Neuronal stem cell (in vitro differentiated cells): ENCODE measurements around the gene YRDC.

ENCODE experiments used
- DNase-seq: peaks from one replicate; pipeline ENCODE4 v3.0.0-alpha.2; 2013; ENCODE audit warnings: low spot score
- H2AFZ ChIP-seq: one replicate; pipeline ENCODE4 v1.6.1; 2013; ENCODE audit warnings: mild to moderate bottlenecking, low read length, inconsistent platforms
- H2AK5ac ChIP-seq: 2 replicates; pipeline ENCODE4 v1.6.1; 2013; ENCODE audit warnings: low read depth, mild to moderate bottlenecking, inconsistent platforms, low read length, moderate library complexity, mixed read lengths
- H2BK120ac ChIP-seq: 2 replicates; pipeline ENCODE4 v1.6.1; 2013; ENCODE audit warnings: low read depth, mild to moderate bottlenecking, inconsistent platforms, low read length, moderate library complexity, mixed read lengths
- H2BK12ac ChIP-seq: one replicate; pipeline ENCODE4 v1.6.1; 2013; ENCODE audit warnings: low read length, inconsistent platforms
- H2BK15ac ChIP-seq: 2 replicates; pipeline ENCODE4 v1.6.1; 2013; ENCODE audit warnings: mild to moderate bottlenecking, low read length, inconsistent platforms, mixed read lengths
- H2BK5ac ChIP-seq: one replicate; pipeline ENCODE4 v1.6.1; 2013; ENCODE audit warnings: inconsistent platforms, mild to moderate bottlenecking, low read length, moderate library complexity
- H3K14ac ChIP-seq: one replicate; pipeline ENCODE4 v1.6.1; 2013; ENCODE audit warnings: low read length, inconsistent platforms
- H3K18ac ChIP-seq: 2 replicates; pipeline ENCODE4 v1.6.1; 2013; ENCODE audit warnings: low read length, inconsistent platforms
- H3K23ac ChIP-seq: 2 replicates; pipeline ENCODE4 v1.6.1; 2013; ENCODE audit warnings: low read depth, mild to moderate bottlenecking, mixed read lengths, low read length, inconsistent platforms; ENCODE audit not compliant: poor library complexity
- H3K27ac ChIP-seq: replicated peaks from 3 replicates; pipeline ENCODE4 v1.5.1; 2013; ENCODE audit warnings: low read length, inconsistent platforms
- H3K27me3 ChIP-seq, 3 experiments: 2 replicates each; pipeline ENCODE4 v1.6.1; 2013; ENCODE audit warnings: low read length in 3 of 3, mild to moderate bottlenecking in 2 of 3, inconsistent platforms in 1 of 3, low read depth in 1 of 3, mixed read lengths in 1 of 3, moderate library complexity in 1 of 3; ENCODE audit not compliant: control insufficient read depth in 3 of 3, insufficient read depth in 3 of 3
- H3K36me3 ChIP-seq, 2 donors: replicated peaks in 1 of 2; 2 replicates each; pipeline ENCODE4 v1.6.1; 2013; ENCODE audit warnings: low read length in 2 of 2; ENCODE audit not compliant: control insufficient read depth in 2 of 2, insufficient read depth in 2 of 2
- H3K4ac ChIP-seq: 2 replicates; pipeline ENCODE4 v1.6.1; 2013; ENCODE audit warnings: inconsistent platforms, mild to moderate bottlenecking, low read length, moderate library complexity
- H3K4me1 ChIP-seq, 2 donors: 1 replicate in 1 of 2; 2 replicates in 1 of 2; pipeline ENCODE4 v1.6.1; 2013; ENCODE audit warnings: low read length in 2 of 2, low read depth in 1 of 2; ENCODE audit not compliant: control insufficient read depth in 2 of 2, insufficient read depth in 1 of 2
- H3K4me2 ChIP-seq: one replicate; pipeline ENCODE4 v1.6.1; 2013; ENCODE audit warnings: mild to moderate bottlenecking, low read length, inconsistent platforms; ENCODE audit not compliant: insufficient read depth, poor library complexity, severe bottlenecking
- H3K4me3 ChIP-seq, 2 donors: 2 replicates each; pipeline ENCODE4 v1.5.1; 2013; ENCODE audit warnings: low read length in 2 of 2, mild to moderate bottlenecking in 2 of 2, inconsistent platforms in 1 of 2, moderate library complexity in 1 of 2
- H3K79me1 ChIP-seq: one replicate; pipeline ENCODE4 v1.6.1; 2013; ENCODE audit warnings: low read depth, mild to moderate bottlenecking, inconsistent platforms, low read length, moderate library complexity
- H3K9ac ChIP-seq: one replicate; pipeline ENCODE4 v1.6.1; 2013; ENCODE audit warnings: mild to moderate bottlenecking, low read depth, low read length, inconsistent platforms; ENCODE audit not compliant: poor library complexity
- H3K9me3 ChIP-seq, 2 donors: replicated peaks in 1 of 2; 2 replicates each; pipeline versions ENCODE3 to v1.6.1; 2013; ENCODE audit warnings: low read length in 2 of 2, mild to moderate bottlenecking in 2 of 2, inconsistent platforms in 1 of 2, low read depth in 1 of 2, mixed read lengths in 1 of 2, moderate library complexity in 1 of 2; ENCODE audit not compliant: control insufficient read depth in 2 of 2, insufficient read depth in 1 of 2
- H4K8ac ChIP-seq: one replicate; pipeline ENCODE4 v1.6.1; 2013; ENCODE audit warnings: low read depth, mild to moderate bottlenecking, inconsistent platforms, low read length, moderate library complexity
- H4K91ac ChIP-seq: one replicate; pipeline ENCODE4 v1.6.1; 2013; ENCODE audit warnings: low read length, low read depth, mild to moderate bottlenecking, inconsistent platforms; ENCODE audit not compliant: poor library complexity
- WGBS, 2 donors: extraction: QIAGEN DNeasy Blood & Tissue Kit; methylation state at CpG; one replicate each; pipeline ENCODE4 v1.1.7; 2013; ENCODE audit warnings: missing lambda C conversion rate in 2 of 2, mixed read lengths in 1 of 2; ENCODE audit not compliant: insufficient read length in 2 of 2, insufficient replicate concordance in 1 of 2; ENCODE audit errors: extremely low coverage in 2 of 2; 5-methylcytosine and 5-hydroxymethylcytosine counted together

YRDC gene

DNA sequence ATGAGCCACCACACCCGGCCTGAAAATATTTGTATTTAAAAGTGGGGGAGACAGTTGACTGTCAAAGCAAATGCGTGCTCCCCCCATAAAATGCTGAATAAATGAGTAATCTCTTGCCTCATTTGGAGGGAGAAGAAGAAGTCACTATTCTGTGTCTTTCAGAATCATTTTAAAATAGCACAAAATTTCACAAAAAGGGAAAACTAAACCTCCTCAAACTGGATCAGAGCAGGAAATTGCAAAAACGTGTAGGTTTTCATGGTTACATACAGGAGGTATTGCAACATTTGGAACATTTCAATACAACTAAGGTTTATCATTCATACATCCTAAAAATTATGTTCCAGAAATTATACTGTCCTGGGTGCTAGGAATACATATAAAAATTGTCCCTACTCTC lies 37.8 kb upstream of the YRDC start:
- H2AFZ ChIP-seq = no peak overlapping the region
- WGBS, 2 donors = no CpG with 5 or more reads among the region's 3 CpGs

DNA sequence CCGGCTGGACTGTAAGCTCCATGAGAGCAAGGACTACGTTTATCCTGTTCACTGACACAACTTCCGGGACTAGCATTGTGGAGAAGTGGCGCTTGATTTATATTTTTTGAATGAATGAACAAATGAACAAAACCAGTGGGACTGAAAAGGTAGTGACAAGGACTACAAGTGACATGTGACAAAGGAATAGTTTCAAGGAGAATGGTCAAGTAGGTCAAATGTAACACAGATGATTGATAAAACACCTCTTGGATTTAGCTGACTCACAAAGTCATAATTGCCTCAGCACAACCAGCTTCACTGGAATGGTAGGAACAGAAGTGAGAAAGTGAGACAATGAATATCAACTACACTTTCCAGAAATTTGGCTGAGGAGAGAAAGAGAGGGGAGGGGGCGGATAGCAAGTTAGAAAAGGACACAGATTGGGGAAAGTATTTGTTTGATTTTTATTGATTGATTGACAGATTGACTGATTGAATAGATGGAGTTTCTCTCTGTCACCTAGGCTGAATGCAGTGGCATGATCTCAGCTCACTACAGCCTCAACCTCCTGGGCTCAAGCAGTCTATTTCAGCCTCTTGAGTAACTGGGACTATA lies 37.1 kb upstream of the YRDC start:
- H3K27me3 ChIP-seq = no peaks in the 10 kb centered on the region
- H2AFZ ChIP-seq = no peak overlapping the region
- H3K9ac ChIP-seq = no peak overlapping the region
- no peak overlapping the region for H3K18ac ChIP-seq
- H3K4me3 ChIP-seq = no peak overlapping the region
- H2BK12ac ChIP-seq = no peak overlapping the region
- peaks cover 2% of the 10 kb centered on the region for H3K79me1 ChIP-seq
- no peak overlapping the region for H3K4me2 ChIP-seq
- H2AK5ac ChIP-seq = no peak overlapping the region
- no peak overlapping the region for H3K14ac ChIP-seq
- no peak for DNase-seq
- peaks cover 0 to 47% of the 10 kb centered on the region in 2 donors for H3K36me3 ChIP-seq
- H4K8ac ChIP-seq = no peak overlapping the region
- H2BK120ac ChIP-seq = no peak overlapping the region
- H3K4me1 ChIP-seq = no peaks in the 10 kb centered on the region
- no peak overlapping the region for H2BK15ac ChIP-seq
- H3K27ac ChIP-seq = no peak overlapping the region
- H3K23ac ChIP-seq = no peak overlapping the region
- WGBS, 2 donors = no CpG with 5 or more reads among the region's 5 CpGs
- H3K4ac ChIP-seq = no peak overlapping the region
- H4K91ac ChIP-seq = no peak overlapping the region
- no peak overlapping the region for H2BK5ac ChIP-seq
- no peaks in the 10 kb centered on the region for H3K9me3 ChIP-seq

More for the DNA sequence above, 37.8 kb upstream of the YRDC start:
- Histone ChIP-seq H2BK15ac (no peak overlapping the region), H3K4me1 (no peaks in the 10 kb centered on the region), H3K79me1 (peaks cover 2% of the 10 kb centered on the region), H2BK120ac (no peak overlapping the region), H3K4me3 (no peak overlapping the region), H2BK5ac (no peak overlapping the region), H3K4ac (no peak overlapping the region), H3K18ac (no peak overlapping the region), H3K9ac (no peak overlapping the region), H4K8ac (no peak overlapping the region), H3K36me3 (peaks cover 0 to 47% of the 10 kb centered on the region in 2 donors), H3K27ac (no peak overlapping the region), H3K9me3 (no peaks in the 10 kb centered on the region), H2BK12ac (no peak overlapping the region), H3K14ac (no peak overlapping the region), H4K91ac (no peak overlapping the region), H3K27me3 (no peaks in the 10 kb centered on the region), H3K23ac (no peak overlapping the region), H2AK5ac (no peak overlapping the region), H3K4me2 (no peak overlapping the region)
- no peak for DNase-seq

DNA sequence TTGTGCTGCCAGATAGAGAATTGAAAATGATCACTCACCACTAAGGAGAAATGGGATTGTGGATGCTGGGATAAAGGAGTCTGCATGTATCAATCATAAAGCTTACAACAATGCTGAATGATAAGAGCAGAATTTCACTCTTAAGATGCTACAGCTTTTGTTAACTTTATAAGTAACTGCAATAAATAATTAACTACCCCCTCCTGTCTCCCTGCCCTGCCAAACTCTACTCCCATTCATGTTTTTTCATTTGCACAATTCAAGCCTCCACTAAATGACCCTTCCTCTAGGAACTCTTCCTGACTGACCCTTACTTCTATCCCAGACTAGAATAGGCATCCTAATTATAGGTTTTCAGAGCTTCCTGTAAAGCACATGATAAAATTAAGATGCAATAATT lies 36.5 kb upstream of the YRDC start:
- Histone ChIP-seq H3K4me2 (no peak overlapping the region), H3K14ac (no peak overlapping the region), H3K27ac (no peak overlapping the region), H3K27me3 (no peaks in the 10 kb centered on the region), H4K8ac (no peak overlapping the region), H3K4ac (no peak overlapping the region), H2AK5ac (no peak overlapping the region), H2BK15ac (no peak overlapping the region), H3K9ac (no peak overlapping the region), H3K23ac (no peak overlapping the region), H2BK120ac (no peak overlapping the region), H2BK12ac (no peak overlapping the region), H3K36me3 (peaks cover 4 to 49% of the 10 kb centered on the region in 2 donors), H2BK5ac (no peak overlapping the region), H3K79me1 (peaks cover 3% of the 10 kb centered on the region), H3K4me3 (no peak overlapping the region), H3K4me1 (no peaks in the 10 kb centered on the region), H3K9me3 (no peaks in the 10 kb centered on the region), H3K18ac (no peak overlapping the region), H4K91ac (no peak overlapping the region), H2AFZ (no peak overlapping the region)
- no peak for DNase-seq

DNA sequence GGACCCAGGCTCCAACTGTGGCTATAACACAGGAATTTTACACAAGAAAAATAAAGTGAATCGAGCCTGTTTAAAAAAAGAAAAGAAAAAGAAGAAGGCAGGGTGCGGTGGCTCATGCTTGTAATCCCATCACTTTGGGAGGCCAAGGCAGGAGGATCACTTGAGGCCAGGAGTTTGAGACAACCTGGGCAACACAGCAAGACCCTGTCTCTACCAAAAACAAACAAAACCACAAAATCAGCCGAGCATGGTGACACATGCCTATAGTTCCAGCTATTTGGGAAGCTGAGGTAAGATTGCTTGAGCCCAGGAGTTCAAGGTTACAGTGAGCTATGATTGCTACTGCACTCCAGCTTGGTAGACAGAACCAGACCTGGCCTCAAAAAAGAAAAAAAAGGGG lies 33.6 kb upstream of the YRDC start:
- Histone ChIP-seq H4K91ac (no peak overlapping the region), H3K23ac (no peak overlapping the region), H3K9me3 (no peaks in the 10 kb centered on the region), H3K4me3 (no peak overlapping the region), H3K79me1 (peaks cover 3% of the 10 kb centered on the region), H3K4me1 (no peaks in the 10 kb centered on the region), H2AK5ac (no peak overlapping the region), H3K9ac (no peak overlapping the region), H3K14ac (no peak overlapping the region), H2BK5ac (no peak overlapping the region), H3K27me3 (no peaks in the 10 kb centered on the region), H3K18ac (no peak overlapping the region), H2BK15ac (no peak overlapping the region), H4K8ac (no peak overlapping the region), H3K36me3 (peaks cover 13 to 55% of the 10 kb centered on the region in 2 donors), H3K4me2 (no peak overlapping the region), H2AFZ (no peak overlapping the region), H2BK120ac (no peak overlapping the region), H2BK12ac (no peak overlapping the region), H3K27ac (no peak overlapping the region), H3K4ac (no peak overlapping the region)
- no CpG with 5 or more reads among the region's 3 CpGs for WGBS, 2 donors
- no peak for DNase-seq
